Prostate gland (tissue), 2 donors: ENCODE data around the gene TNFAIP3.

Source experiments
- CTCF ChIP-seq, 4 experiments: fragments of 200-600 bp in 2 of 4; fragments of 450-650 bp in 2 of 4; sonication (generic) in 2 of 4; IDR thresholded peaks; 1 replicate in 3 of 4; 2 replicates in 1 of 4; pipeline ENCODE4 v1.5.1; 2016 to 2019; ENCODE audit warnings: antibody characterized with exemption in 4 of 4, mild to moderate bottlenecking in 2 of 4, moderate library complexity in 2 of 4
- POLR2A ChIP-seq: fragments of 450-650 bp; IDR thresholded peaks from one replicate; pipeline ENCODE4 v1.6.1; 2016; ENCODE audit warnings: antibody characterized with exemption, mild to moderate bottlenecking
- POLR2AphosphoS5 ChIP-seq: sonication (generic); formaldehyde crosslinking; IDR thresholded peaks from one replicate; pipeline ENCODE4 v1.6.1; 2017; ENCODE audit warnings: antibody characterized with exemption

GRCh38 chr6:137875606-137876005, 8.5 kb downstream of the TNFAIP3 start:
- TF ChIP-seq CTCF (IDR thresholded peaks at IDR 0.05) (no peak), POLR2A (no peak), POLR2AphosphoS5 (no peak)
